Measurements from ENCODE around the gene RBM48. TPM values are rescaled to one million over a fixed set of nuclear protein-coding genes. Genes with fewer than 3 reads are reported as not detected.

RBM48 gene
- total and polyA plus RNA-seq, 2 of the 8 experiments (the other 6 are each of a cell fraction or from before 2014, with no cell fraction given), result 4.3 to 8.6 TPM

GRCh38 chr7:92582948-92583347, 54.4 kb downstream of the RBM48 start:
- peaks cover 21 to 82% of the 10 kb centered on the region in 2 experiments for H3K79me2 ChIP-seq (ENCODE audit: control insufficient read depth in 1 of 2, insufficient read depth in 2 of 2, low read length in 2 of 2)
- no peak overlapping the region for H3K4ac ChIP-seq (replicated peaks; ENCODE audit: insufficient read length, low read depth, low read length)
- ChIA-PET CTCF (ENCODE audit: partially characterized antibody) (interaction anchor here (0.6 to 1.2 kb wide), 2 partner anchors 19 to 158 kb away, joined by 3 read pairs; no protein-coding TSS in a partner anchor), POLR2A (ENCODE audit: partially characterized antibody) (interaction anchor here (1.8 kb wide), 1 partner anchor 20 kb away, joined by 3 read pairs; no protein-coding TSS in a partner anchor)
- peaks cover 10 to 33% (median 16%) of the 10 kb centered on the region in 4 experiments; a peak in 7 of 8 replicates for H3K36me3 ChIP-seq (ENCODE audit: control insufficient read depth in 2 of 4, insufficient read depth in 4 of 4, low read length in 3 of 4)
- H2BK120ac ChIP-seq (replicated peaks; ENCODE audit: low read depth, low read length), result no peak overlapping the region
- H4K5ac ChIP-seq (ENCODE audit: insufficient read length, low read depth, low read length), result no peak overlapping the region
- no peak overlapping the region for H2AK5ac ChIP-seq (ENCODE audit: low read depth, low read length)
- no peak overlapping the region for H3K56ac ChIP-seq (replicated peaks; ENCODE audit: insufficient read length, low read depth, low read length)
- no peak overlapping the region for H3K14ac ChIP-seq (ENCODE audit: insufficient read length)
- no peak overlapping the region for H3K23ac ChIP-seq (ENCODE audit: insufficient read length)
- DNase-seq (ENCODE audit: low read depth in 1 of 2, low spot score in 2 of 2) (no peak), FAIRE-seq (no peak)
- 95% methylated on average over 1 of the region's 1 CpG; no CpG with 5 or more reads in 1 of the 2 experiments for WGBS, 2 experiments (ENCODE audit: extremely low coverage in 1 of 2, insufficient coverage in 1 of 2, insufficient read length in 1 of 2, insufficient replicate concordance in 2 of 2, low coverage in 1 of 2, low lambda C conversion rate in 2 of 2, missing lambda C conversion rate in 1 of 2)
- H2AFZ ChIP-seq (ENCODE audit: low read length), result no peak overlapping the region
- no peak overlapping the region for H3K4me2 ChIP-seq (ENCODE audit: insufficient read depth in 1 of 2, low read depth in 2 of 2, low read length in 2 of 2)
- H3K9ac ChIP-seq (replicated peaks in 1 of 4; ENCODE audit: extremely low read depth in 1 of 4, low read depth in 3 of 4, low read length in 3 of 4), result no peak overlapping the region
- no peaks in the 10 kb centered on the region for H3K79me1 ChIP-seq (ENCODE audit: low read depth, low read length)
- H3K4me3 ChIP-seq (ENCODE audit: extremely low read depth in 1 of 4, insufficient read depth in 2 of 4, low read depth in 3 of 4, low read length in 4 of 4), result no peak overlapping the region
- H4K20me1 ChIP-seq (replicated peaks in 1 of 2; ENCODE audit: control insufficient read depth in 1 of 2, insufficient read depth in 2 of 2, low read length in 2 of 2), result peaks cover 5 to 6% of the 10 kb centered on the region in 2 experiments
- no peak overlapping the region for H2BK20ac ChIP-seq (ENCODE audit: low read length)
- no peaks in the 10 kb centered on the region for H3K23me2 ChIP-seq (ENCODE audit: low read depth, low read length)
- H4K91ac ChIP-seq (replicated peaks; ENCODE audit: insufficient read length, low read length), result no peak overlapping the region
- H3K27ac ChIP-seq (ENCODE audit: low read depth, low read length), result no peak overlapping the region
- H3K9me3 ChIP-seq (ENCODE audit: insufficient read depth in 2 of 2, low read depth in 1 of 2, low read length in 1 of 2), result no peaks in the 10 kb centered on the region
- no peak overlapping the region for H4K8ac ChIP-seq (ENCODE audit: extremely low read depth, insufficient read depth, low read length)
- H2BK15ac ChIP-seq (ENCODE audit: low read length), result no peak overlapping the region
- no peaks in the 10 kb centered on the region for H3K27me3 ChIP-seq (replicated peaks in 1 of 4; ENCODE audit: control insufficient read depth in 3 of 4, extremely low read depth in 1 of 4, insufficient read depth in 3 of 4, low read length in 3 of 4)
- no peak overlapping the region for H2BK12ac ChIP-seq (ENCODE audit: low read depth, low read length)
- no peak overlapping the region for H3K18ac ChIP-seq (ENCODE audit: extremely low read depth, low read length)
- H2BK5ac ChIP-seq (ENCODE audit: low read depth, low read length), result no peak overlapping the region
- H3K4me1 ChIP-seq (replicated peaks in 1 of 4; ENCODE audit: control insufficient read depth in 3 of 4, insufficient read depth in 4 of 4, low read length in 3 of 4), result no peaks in the 10 kb centered on the region
- no peak for TF ChIP-seq MAX (IDR thresholded peaks at IDR 0.05)
- TF ChIP-seq NANOG (IDR thresholded peaks at IDR 0.05; ENCODE audit: insufficient read depth, low read depth, low read length, poor library complexity, severe bottlenecking), result no peak
- no peak for TF ChIP-seq TCF12 (IDR thresholded peaks at IDR 0.05; ENCODE audit: low read depth, low read length)
- no peak for TF ChIP-seq KDM1A (IDR thresholded peaks at IDR 0.05; ENCODE audit: borderline replicate concordance, low read length)
- no peak for TF ChIP-seq GABPA (IDR thresholded peaks at IDR 0.05; ENCODE audit: borderline replicate concordance, insufficient read depth, low read length)
- no peak for TF ChIP-seq SIRT6 (IDR thresholded peaks at IDR 0.05; ENCODE audit: low read length)
- TF ChIP-seq YY1 (IDR thresholded peaks at IDR 0.05; ENCODE audit: low read depth, low read length), result no peak
- TF ChIP-seq SP2 (IDR thresholded peaks at IDR 0.05; ENCODE audit: low read length), result no peak
- no peak for TF ChIP-seq NRF1 (IDR thresholded peaks at IDR 0.05; ENCODE audit: low read depth, low read length)
- TF ChIP-seq POLR2A (IDR thresholded peaks at IDR 0.05; ENCODE audit: control extremely low read depth in 1 of 2, low read depth in 2 of 2, low read length in 2 of 2), result no peak
- no peak for TF ChIP-seq JUN (IDR thresholded peaks at IDR 0.05; ENCODE audit: low read depth, low read length)
- no peak for TF ChIP-seq TAF7 (optimal IDR thresholded peaks at IDR 0.05; ENCODE audit: borderline replicate concordance, low read depth, low read length)
- TF ChIP-seq GTF2F1 (IDR thresholded peaks at IDR 0.05; ENCODE audit: borderline replicate concordance, low read depth, low read length), result no peak
- no peak for TF ChIP-seq KDM5A (IDR thresholded peaks at IDR 0.05; ENCODE audit: low read length)
- no peak for TF ChIP-seq PHF8 (conservative IDR thresholded peaks at IDR 0.05; ENCODE audit: low read depth, low read length)

Data from H1 (cell line).